C4-2B (cell line): ENCODE measurements around the gene GCC1.
"Not testable (repeated sequence)": the region's sequence is repeated elsewhere in the genome, so short reads cannot be mapped to it uniquely, and the experiment has no call there.

Experiments
- H3K27ac ChIP-seq: fragments of 450-650 bp; 2 replicates; pipeline ENCODE4 v1.5.1; 2017
- CTCF ChIP-seq: fragments of 450-650 bp; conservative IDR thresholded peaks from 2 replicates; pipeline ENCODE4 v1.5.1; 2017; ENCODE audit warnings: mild to moderate bottlenecking
- ZFX ChIP-seq: fragments of 450-650 bp; IDR thresholded peaks from 2 replicates; pipeline ENCODE4 v1.6.1; 2017

Gene GCC1

DNA sequence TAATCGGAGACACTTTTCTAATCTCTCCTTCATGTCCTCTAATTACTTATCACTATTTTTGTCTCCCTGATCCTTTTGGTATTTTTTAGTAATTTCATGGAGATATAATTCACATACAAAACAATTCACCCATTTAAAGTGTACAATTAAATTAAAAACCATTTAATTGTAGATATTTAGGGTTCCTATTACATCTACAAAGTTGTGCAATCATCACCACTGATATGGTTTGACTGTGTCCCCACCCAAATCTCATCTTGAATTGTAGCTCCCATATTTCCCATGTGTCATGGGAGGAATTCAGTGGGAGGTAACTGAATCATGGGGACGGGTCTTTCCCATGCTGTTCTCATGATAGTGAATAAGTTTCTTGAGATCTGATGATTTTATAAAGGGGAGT lies 29.0 kb downstream of the GCC1 start:
- H3K27ac ChIP-seq = no peak overlapping the region
- TF ChIP-seq ZFX (no peak), CTCF (no peak)

GRCh38 chr7:127551941-127552340 lies 33.5 kb downstream of the GCC1 start:
- TF ChIP-seq CTCF (no peak), ZFX (no peak)

GRCh38 chr7:127550247-127550646 lies 35.1 kb downstream of the GCC1 start:
- TF ChIP-seq CTCF (peak; percentile 60), ZFX (no peak)
- no peak overlapping the region for H3K27ac ChIP-seq

More at GRCh38 chr7:127551941-127552340, 33.5 kb downstream of the GCC1 start:
- H3K27ac ChIP-seq = no peak overlapping the region

- no peak overlapping the region for H3K27ac ChIP-seq
- TF ChIP-seq ZFX (no peak), CTCF (no peak)
These were observed 39.1 kb downstream of the GCC1 start for GRCh38 chr7:127546313-127546712.

DNA sequence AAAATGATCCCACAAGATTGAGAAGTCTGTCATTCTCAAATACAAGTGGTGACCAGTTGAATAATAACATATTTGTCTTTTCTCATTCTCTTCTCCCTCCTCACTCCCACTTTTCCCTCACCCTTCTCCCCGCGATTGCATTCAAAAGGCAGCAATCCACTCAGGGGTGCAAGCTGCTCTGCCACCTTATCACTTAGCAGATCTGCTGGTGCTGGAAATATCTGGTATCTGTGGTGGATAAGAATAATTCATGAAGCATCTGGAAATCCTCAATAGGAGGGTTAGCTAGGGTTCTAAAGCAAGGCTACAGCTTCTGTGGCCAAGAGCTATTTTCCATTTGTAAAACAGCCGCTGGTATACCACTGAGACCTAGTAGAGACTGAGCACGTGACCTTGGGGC lies 43.8 kb downstream of the GCC1 start:
- no peak for TF ChIP-seq CTCF
- TF ChIP-seq ZFX = no peak
- H3K27ac ChIP-seq = no peak overlapping the region

- H3K27ac ChIP-seq = not testable (repeated sequence)
These were observed 44.9 kb downstream of the GCC1 start for GRCh38 chr7:127540461-127540860.

DNA sequence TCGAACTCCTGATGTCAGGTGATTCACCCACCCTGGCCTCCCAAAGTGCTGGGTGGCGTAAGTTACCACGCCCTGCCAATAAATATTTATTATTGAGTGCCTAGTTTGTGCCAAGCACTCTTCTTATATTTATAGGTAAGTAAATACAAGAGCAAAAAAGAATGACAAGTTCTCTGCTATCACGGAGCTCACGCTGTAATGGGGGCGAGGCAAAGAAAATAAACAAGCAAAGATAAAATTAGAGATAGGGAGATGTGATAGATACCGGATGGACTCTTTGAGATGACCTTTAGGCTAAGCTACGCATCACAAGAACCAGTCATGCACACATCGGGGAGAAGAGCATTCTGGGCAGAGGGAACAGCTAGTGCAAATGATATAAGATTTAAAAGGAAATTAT lies 46.3 kb downstream of the GCC1 start:
- TF ChIP-seq CTCF (no peak), ZFX (no peak)

DNA sequence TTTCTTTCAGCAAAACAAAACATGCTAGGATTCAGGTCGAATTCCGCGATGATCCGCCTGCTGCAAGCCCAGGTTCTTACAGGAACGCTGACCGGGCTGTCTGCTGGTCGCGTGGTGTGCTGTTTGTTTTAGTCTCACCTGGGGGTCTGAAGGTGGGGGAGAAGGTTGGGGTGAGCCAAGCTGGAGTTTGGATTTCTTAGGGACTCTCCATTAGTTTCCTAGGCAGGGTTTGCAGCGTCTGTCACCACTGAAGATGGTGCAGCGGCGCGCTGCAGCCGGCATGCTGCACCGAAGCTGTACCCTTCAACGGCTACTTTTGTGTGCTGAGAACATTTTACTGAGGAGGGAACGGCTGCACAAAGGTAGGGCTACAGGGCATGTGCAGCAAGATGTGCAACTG lies 48.7 kb downstream of the GCC1 start:
- no peak for TF ChIP-seq CTCF
- TF ChIP-seq ZFX = no peak
- no peak overlapping the region for H3K27ac ChIP-seq

More for the DNA sequence above, 46.3 kb downstream of the GCC1 start:
- H3K27ac ChIP-seq = peak overlapping the region; percentile 11; the same call in 1 of the 2 replicates
